Measurements from ENCODE around the gene TGIF2.
"Not testable (repeated sequence)": the region's sequence is repeated elsewhere in the genome, so short reads cannot be mapped to it uniquely, and the experiment has no call there.

Gene TGIF2

GRCh38 chr20:36613974-36614373 is 40.6 kb downstream of the TGIF2 start:
- DNase-seq (ENCODE audit: low spot score in 2 of 2) (no peak), ATAC-seq (no peak)
- Mint-ChIP-seq H3K9me3 (no peaks in the 10 kb centered on the region), H3K4me1 (peaks cover 33% of the 10 kb centered on the region), H3K4me3 (no peak overlapping the region), H3K36me3 (peaks cover 98% of the 10 kb centered on the region), H3K27ac (peak overlapping the region; percentile 83)

GRCh38 chr20:36614781-36615557 is 41.6 kb downstream of the TGIF2 start:
- Mint-ChIP-seq H3K27ac (peak overlapping the region; percentile 83), H3K9me3 (no peaks in the 10 kb centered on the region), H3K36me3 (peaks cover 98% of the 10 kb centered on the region), H3K4me3 (no peak overlapping the region), H3K4me1 (peaks cover 26% of the 10 kb centered on the region)
- ATAC-seq: peak; percentile 40
- DNase-seq (ENCODE audit: low spot score in 2 of 2): no peak

- H3K4me3 Mint-ChIP-seq: no peak overlapping the region
- peak overlapping the region; percentile 29 for H3K27ac Mint-ChIP-seq
- peaks cover 27% of the 10 kb centered on the region for H3K4me1 Mint-ChIP-seq
- no peak for DNase-seq (ENCODE audit: low spot score in 2 of 2)
- no peak for ATAC-seq
- no peaks in the 10 kb centered on the region for H3K9me3 Mint-ChIP-seq
- H3K36me3 Mint-ChIP-seq: peaks cover 98% of the 10 kb centered on the region
Observed at GRCh38 chr20:36620917-36621316, 47.5 kb downstream of the TGIF2 start.

GRCh38 chr20:36623444-36623843 is 50.0 kb downstream of the TGIF2 start:
- peak overlapping the region; percentile 78 for H3K27ac Mint-ChIP-seq

GRCh38 chr20:36624068-36624943 is 50.9 kb downstream of the TGIF2 start:
- Mint-ChIP-seq H3K4me3 (no peak overlapping the region), H3K27ac (peak overlapping the region; percentile 78), H3K9me3 (no peaks in the 10 kb centered on the region), H3K36me3 (peaks cover 100% of the 10 kb centered on the region), H3K4me1 (peaks cover 52% of the 10 kb centered on the region)
- no peak for ATAC-seq
- no peak for DNase-seq (ENCODE audit: low spot score in 2 of 2)

More at GRCh38 chr20:36623444-36623843, 50.0 kb downstream of the TGIF2 start:
- peaks cover 45% of the 10 kb centered on the region for H3K4me1 Mint-ChIP-seq
- DNase-seq (ENCODE audit: low spot score in 2 of 2): no peak
- H3K36me3 Mint-ChIP-seq: peaks cover 100% of the 10 kb centered on the region
- H3K9me3 Mint-ChIP-seq: no peaks in the 10 kb centered on the region
- no peak overlapping the region for H3K4me3 Mint-ChIP-seq
- ATAC-seq: no peak

GRCh38 chr20:36624944-36625324 is 51.5 kb downstream of the TGIF2 start:
- peaks cover 100% of the 10 kb centered on the region for H3K36me3 Mint-ChIP-seq
- no peak for ATAC-seq
- H3K27ac Mint-ChIP-seq: peak overlapping the region; percentile 78
- H3K4me1 Mint-ChIP-seq: peaks cover 58% of the 10 kb centered on the region
- no peaks in the 10 kb centered on the region for H3K9me3 Mint-ChIP-seq
- no peak for DNase-seq (ENCODE audit: low spot score in 2 of 2)
- H3K4me3 Mint-ChIP-seq: no peak overlapping the region

- peak overlapping the region; percentile 17 for H3K27ac Mint-ChIP-seq
- H3K4me1 Mint-ChIP-seq: peaks cover 72% of the 10 kb centered on the region
- H3K36me3 Mint-ChIP-seq: peaks cover 100% of the 10 kb centered on the region
- no peaks in the 10 kb centered on the region for H3K9me3 Mint-ChIP-seq
- ATAC-seq: peak; percentile 91
- peak in 1 of 2 donors; percentile 65 for DNase-seq (ENCODE audit: low spot score in 2 of 2)
- H3K4me3 Mint-ChIP-seq: no peak overlapping the region
Observed at GRCh38 chr20:36628076-36628475, 54.7 kb downstream of the TGIF2 start.

- Mint-ChIP-seq H3K4me3 (peak overlapping the region; percentile 70), H3K9me3 (no peaks in the 10 kb centered on the region), H3K36me3 (peaks cover 100% of the 10 kb centered on the region), H3K4me1 (peaks cover 69% of the 10 kb centered on the region), H3K27ac (peak overlapping the region; percentile 96)
- ATAC-seq (peak; percentile 83), DNase-seq (ENCODE audit: low spot score in 2 of 2) (peak; percentile 28 to 71)
Observed at GRCh38 chr20:36629719-36630681, 56.6 kb downstream of the TGIF2 start.

- no peak for DNase-seq (ENCODE audit: low spot score in 2 of 2)
- Mint-ChIP-seq H3K4me1 (peaks cover 67% of the 10 kb centered on the region), H3K27ac (peak overlapping the region; percentile 88), H3K36me3 (peaks cover 100% of the 10 kb centered on the region), H3K4me3 (no peak overlapping the region), H3K9me3 (no peaks in the 10 kb centered on the region)
- no peak for ATAC-seq
Observed at GRCh38 chr20:36631646-36632045, 58.2 kb downstream of the TGIF2 start.

- no peak overlapping the region for H3K4me3 Mint-ChIP-seq
- ATAC-seq: no peak
- DNase-seq (ENCODE audit: low spot score in 2 of 2): no peak
- H3K9me3 Mint-ChIP-seq: no peaks in the 10 kb centered on the region
- peak overlapping the region; percentile 88 for H3K27ac Mint-ChIP-seq
- H3K4me1 Mint-ChIP-seq: peaks cover 62% of the 10 kb centered on the region
- H3K36me3 Mint-ChIP-seq: peaks cover 100% of the 10 kb centered on the region
Observed at GRCh38 chr20:36632147-36632486, 58.7 kb downstream of the TGIF2 start.

- Mint-ChIP-seq H3K9me3 (no peaks in the 10 kb centered on the region), H3K27ac (peak overlapping the region; percentile 88), H3K36me3 (peaks cover 100% of the 10 kb centered on the region), H3K4me3 (no peak overlapping the region), H3K4me1 (peaks cover 56% of the 10 kb centered on the region)
- ATAC-seq (no peak), DNase-seq (ENCODE audit: low spot score in 2 of 2) (no peak)
Observed at GRCh38 chr20:36632487-36633284, 59.3 kb downstream of the TGIF2 start.

GRCh38 chr20:36633285-36633772 is 59.9 kb downstream of the TGIF2 start:
- Mint-ChIP-seq H3K4me3 (no peak overlapping the region), H3K4me1 (peaks cover 50% of the 10 kb centered on the region), H3K36me3 (peaks cover 100% of the 10 kb centered on the region), H3K9me3 (no peaks in the 10 kb centered on the region), H3K27ac (peak overlapping the region; percentile 88)
- ATAC-seq (no peak), DNase-seq (ENCODE audit: low spot score in 2 of 2) (no peak)

- ATAC-seq (no peak), DNase-seq (ENCODE audit: low spot score in 2 of 2) (no peak)
- peaks cover 100% of the 10 kb centered on the region for H3K36me3 Mint-ChIP-seq
- H3K4me1 Mint-ChIP-seq: peaks cover 43% of the 10 kb centered on the region
- peak overlapping the region; percentile 88 for H3K27ac Mint-ChIP-seq
- H3K9me3 Mint-ChIP-seq: no peaks in the 10 kb centered on the region
- H3K4me3 Mint-ChIP-seq: no peak overlapping the region
Observed at GRCh38 chr20:36634342-36634741, 60.9 kb downstream of the TGIF2 start.

GRCh38 chr20:36638876-36639400 is 65.5 kb downstream of the TGIF2 start:
- not testable (repeated sequence) for H3K4me3 Mint-ChIP-seq, ATAC-seq
- H3K36me3 Mint-ChIP-seq: peaks cover 96% of the 10 kb centered on the region

More at GRCh38 chr20:36638876-36639400, 65.5 kb downstream of the TGIF2 start:
- not testable (repeated sequence) for DNase-seq (ENCODE audit: low spot score in 2 of 2); H3K9me3 Mint-ChIP-seq
- Mint-ChIP-seq H3K27ac (peak overlapping the region; percentile 37), H3K4me1 (peaks cover 31% of the 10 kb centered on the region)
